ENCODE data around the gene KBTBD13.

The KBTBD13 gene

DNA sequence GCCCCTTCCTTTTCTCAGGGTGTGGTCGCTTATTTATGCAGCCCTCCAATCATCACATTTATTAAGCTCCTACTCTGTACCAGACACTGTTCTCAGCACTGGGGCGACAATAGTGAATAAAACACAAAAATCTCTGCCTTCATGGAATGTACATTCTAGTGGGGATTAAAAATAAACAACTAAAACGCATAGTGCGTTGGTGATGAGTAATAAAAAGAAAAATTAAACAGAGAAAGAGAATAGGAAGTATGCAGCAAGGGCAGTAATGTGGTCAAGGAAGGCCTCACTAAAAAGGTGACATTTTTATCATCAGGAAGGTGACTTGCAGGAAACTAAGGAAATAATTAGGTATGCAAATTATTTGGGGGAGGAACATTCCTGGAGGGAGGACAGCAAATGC is 26.3 kb upstream of the KBTBD13 start:
- intact Hi-C loops (cut with DNase I) = no loop called here
- no peak for DNase-seq

DNA sequence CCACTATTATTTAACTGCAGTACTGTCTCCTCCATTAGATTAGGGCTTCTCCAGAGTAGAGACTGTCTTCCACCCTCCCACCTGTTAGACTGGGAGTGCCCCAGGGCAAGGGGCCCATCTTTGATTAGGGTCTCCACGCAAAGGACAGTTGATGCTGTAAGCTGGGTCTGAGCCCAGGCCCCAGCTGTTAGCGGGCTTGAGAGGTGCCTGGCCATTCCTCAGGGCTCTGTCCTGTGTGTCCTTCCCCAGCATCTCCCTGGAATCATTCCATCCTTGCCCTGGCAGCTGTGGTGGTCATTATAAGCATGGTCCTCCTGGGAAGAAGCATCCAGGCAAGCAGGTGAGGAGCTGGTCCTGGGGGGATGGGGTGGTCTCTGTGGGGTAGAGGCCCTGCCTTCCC is 25.3 kb upstream of the KBTBD13 start:
- peak in 1 of 10 donors; percentile 59 for DNase-seq
- intact Hi-C loops (cut with DNase I) = no loop called here

DNA sequence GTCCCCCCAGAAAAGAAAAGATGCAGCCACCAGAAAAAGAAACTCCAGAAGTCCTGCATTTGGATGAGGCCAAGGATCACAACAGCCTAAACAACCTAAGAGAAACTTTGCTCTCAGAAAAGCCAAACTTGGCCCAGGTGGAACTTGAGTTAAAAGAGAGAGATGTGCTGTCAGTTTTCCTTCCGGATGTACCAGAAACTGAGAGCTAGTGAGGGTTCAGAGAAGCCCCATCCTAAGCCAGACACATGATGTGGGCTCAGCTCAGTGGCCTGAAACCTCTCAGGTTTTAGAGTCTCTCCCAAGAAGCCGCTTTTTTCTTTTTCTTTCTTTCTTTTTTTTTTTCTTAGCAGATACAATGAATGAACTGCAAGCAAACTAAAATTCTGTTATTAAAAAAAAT is 23.6 kb upstream of the KBTBD13 start:
- DNase-seq = no peak
- intact Hi-C loops (cut with DNase I) = no loop called here

DNA sequence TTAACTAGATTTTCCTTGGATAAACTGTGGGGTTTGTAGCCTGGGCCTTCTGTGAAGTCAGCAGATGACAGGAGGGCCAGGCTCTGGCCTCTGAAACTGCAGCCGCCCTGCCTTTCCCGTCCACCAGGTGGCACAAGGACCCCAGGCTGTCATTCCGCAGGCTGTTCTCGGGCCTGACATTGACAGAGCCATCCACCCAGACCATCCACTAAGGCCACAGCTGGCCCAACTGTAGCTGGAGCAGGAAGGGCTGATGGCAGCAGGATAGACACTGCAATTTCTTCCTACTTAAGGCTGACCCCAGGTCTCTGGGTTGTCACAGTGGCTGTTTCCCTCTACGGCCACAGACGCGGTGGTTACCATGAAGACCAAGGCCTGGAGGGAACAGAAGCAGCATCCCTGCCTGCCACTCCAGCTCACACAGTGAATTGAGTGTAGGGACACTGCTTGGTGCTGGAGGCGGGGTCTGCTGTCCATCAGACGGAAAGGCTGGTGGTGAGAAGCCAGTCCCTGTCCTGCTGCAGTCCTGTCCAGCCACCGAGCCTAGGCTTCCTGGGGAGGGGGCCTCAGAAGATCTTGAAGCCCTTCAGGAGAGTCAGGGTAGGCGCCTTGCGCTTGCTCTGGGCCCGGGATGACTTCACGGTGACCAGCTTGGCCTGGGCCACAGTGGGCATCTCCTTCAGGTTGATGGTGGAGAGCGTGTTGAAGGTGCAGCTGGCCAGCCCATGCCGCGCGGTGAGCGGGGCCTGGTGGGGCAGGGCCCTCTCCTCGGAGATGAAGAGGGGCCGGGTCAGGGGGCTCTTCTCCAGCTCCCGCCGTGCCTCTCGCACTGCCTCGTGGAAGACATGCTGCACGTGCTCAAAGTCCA is 22.0 kb upstream of the KBTBD13 start:
- DNase-seq = peak; percentile 54 to 96 (median 79)
- intact Hi-C loops (cut with DNase I) = loop anchor here (1.0 kb wide), 2 partner anchors 24 to 47 kb away; no protein-coding TSS in a partner anchor

DNA sequence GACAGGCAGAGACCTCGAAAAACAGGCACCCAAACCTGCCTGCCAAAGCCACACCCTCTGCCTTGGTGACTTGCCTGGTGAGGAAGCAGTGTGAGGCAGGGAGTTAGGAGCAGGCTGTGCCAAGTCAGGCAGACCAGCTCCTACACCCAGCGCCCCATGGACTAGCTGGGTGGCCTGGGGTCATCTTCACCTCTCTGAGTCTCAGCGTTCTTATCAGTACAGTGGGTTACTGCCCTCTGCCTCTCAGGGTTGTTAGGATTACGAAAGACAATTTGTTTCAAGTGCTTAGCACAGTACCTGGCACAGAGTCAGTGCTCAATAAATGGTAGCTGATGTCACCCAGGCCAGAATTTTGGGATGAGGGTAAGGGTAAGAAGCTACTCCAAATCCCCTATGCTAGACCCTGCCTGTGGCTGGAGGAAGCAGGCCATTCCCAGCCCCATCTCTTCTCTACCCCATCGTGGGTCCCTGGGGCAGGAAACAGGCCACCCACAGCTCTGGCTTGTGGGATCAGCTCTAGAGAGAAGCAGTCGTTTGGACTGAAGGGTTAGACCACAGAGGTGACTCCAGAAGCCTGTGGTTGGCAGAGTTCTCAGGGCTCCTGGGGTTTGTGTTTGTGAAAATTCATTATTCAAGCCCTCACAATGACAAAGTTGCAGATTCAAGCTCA is 21.2 kb upstream of the KBTBD13 start:
- intact Hi-C loops (cut with DNase I) = no loop called here

DNA sequence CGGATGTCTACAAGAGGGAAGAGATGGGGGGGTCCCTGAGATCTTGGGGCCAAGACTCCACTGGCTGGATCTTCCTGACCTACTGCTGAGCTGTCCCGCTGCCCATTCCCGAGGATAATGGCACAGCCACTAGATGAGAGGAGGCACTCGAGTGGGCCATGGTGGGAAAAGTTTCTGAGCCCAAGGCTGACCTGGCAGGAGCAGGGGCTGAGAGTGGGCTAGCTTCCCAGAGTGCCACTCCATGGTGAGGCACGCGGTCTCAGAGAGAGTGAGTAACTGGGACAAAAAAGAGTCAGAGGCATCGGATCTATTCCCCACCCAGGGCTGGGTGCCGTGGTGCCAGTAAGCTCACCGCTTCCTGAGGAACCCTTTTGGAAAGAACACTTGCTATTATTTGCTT is 20.4 kb upstream of the KBTBD13 start:
- intact Hi-C loops (cut with DNase I) = no loop called here
- DNase-seq = peak in 1 of 10 donors; percentile 74

More for the DNA sequence above, 21.2 kb upstream of the KBTBD13 start:
- DNase-seq = peak in 1 of 10 donors; percentile 52

DNA sequence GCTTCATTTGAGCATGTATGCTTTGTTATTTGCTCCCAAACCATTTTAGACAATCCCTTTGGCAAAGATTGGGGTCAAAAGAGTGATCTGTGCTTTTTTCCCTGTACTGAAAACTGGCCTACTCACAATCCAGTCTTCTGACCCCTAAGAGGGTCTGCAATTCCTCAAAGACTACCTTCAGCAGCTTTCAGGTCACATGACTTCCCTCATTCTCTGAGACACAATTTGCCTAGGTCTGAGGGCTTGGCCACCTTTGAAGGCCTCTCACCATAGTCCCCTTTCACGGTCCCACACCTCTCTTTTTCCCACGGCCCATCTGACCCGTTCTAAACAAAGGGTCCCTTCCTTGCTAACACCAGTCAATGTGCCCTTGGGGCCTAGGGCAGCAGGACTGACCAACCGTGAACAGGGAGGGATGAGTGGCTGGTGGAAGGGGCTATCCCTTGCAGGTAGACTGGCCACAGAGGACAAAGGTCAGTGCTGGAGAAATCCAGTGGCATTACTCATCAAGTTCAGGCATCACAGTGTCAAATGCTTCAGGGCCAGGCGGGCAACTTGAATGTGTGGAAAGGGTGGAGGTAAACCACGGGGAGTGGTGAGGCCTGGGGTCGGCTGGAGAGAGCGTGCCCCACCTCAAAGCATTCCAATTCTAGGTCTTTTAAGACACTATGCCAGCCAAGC is 19.5 kb upstream of the KBTBD13 start:
- intact Hi-C loops (cut with DNase I) = no loop called here
- DNase-seq = no peak

DNA sequence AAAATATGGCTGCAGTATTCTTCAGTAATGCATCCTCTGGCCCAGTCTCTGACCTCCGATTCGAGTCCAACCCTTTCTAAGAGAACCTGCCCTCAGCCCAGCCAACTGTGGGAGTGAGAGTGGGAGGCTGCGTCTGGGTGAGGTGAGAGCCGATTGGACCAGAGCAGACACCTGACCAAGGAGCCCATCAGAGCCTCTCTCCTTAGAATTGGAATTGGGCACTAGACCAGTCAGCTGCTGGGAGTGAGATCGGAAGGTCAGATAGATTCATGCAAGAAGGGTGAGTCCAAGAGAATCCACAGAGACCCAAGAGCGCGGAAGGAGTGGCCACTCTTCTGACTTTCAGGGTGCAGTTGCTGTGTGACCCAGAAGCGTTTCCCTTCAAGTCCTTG is 19.0 kb upstream of the KBTBD13 start:
- DNase-seq = peak in 2 of 10 donors; percentile 16 to 75
- intact Hi-C loops (cut with DNase I) = no loop called here

DNA sequence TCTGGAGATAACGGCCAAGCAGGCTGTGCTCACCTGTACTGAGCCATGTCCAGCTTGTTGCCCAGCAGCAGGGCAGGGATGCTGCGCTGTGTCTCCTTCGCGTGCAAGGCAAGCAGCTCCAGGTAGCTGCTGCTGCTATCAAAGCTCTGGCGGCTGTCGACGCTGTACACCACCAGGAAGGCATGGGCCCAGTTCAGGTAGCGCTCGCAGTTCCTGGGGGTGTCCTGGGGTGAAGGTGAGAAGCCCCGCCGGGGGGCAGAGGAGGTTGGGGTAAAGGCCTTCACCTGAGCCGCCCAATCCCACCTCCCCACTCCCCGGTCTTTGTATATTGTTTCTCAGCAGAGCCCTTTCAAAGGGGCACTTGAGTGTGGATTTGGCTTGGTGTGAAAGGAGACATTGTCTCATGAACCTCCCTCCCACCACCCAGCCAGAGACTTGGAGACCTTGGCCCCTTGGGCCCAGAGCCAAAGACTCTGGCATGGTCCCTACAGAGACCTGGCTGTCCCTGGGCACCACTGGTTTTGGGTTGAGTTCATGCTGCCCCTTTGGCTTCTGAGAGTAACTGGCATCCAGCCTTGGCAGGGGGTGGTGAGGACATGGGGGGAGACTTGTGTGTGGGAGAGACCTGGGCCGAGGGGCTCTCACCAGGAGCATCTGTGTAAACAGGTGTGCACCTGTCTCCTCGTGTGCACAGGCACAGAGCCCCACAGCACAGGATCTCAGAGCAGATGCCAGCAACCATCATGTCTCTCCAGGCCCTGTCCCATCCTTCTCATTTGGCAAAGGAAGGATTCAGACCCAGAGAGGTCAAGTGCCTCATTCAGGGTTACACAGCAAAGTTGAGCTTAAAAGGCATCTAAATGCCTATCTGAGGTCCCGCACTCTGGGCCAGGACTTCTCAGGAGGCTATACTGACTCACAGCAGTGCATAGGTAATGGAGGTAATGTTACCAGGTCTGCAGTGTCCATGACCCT is 17.9 kb upstream of the KBTBD13 start:
- peak in 2 of 10 donors; percentile 49 to 87 for DNase-seq
- intact Hi-C loops (cut with DNase I) = no loop called here

DNA sequence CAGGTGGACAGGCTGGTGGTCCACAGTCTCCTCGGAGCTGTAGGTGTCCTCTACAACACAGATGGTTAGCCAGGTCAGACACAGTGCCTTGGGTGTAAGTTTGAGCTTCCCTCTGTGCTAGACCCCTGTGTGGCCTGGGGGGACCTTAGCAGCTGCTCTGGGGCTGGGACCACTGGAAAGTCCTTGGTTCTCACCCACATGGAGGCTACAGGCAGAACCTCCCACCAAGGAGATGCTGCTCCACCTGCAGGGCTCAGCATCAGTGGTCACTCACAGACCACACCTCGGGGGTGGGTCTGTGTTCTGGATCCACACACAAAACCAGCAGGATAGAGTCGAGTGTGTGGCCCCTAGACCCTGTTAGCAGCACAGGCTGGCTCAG is 17.2 kb upstream of the KBTBD13 start:
- DNase-seq = peak in 1 of 10 donors; percentile 45
- intact Hi-C loops (cut with DNase I) = no loop called here

DNA sequence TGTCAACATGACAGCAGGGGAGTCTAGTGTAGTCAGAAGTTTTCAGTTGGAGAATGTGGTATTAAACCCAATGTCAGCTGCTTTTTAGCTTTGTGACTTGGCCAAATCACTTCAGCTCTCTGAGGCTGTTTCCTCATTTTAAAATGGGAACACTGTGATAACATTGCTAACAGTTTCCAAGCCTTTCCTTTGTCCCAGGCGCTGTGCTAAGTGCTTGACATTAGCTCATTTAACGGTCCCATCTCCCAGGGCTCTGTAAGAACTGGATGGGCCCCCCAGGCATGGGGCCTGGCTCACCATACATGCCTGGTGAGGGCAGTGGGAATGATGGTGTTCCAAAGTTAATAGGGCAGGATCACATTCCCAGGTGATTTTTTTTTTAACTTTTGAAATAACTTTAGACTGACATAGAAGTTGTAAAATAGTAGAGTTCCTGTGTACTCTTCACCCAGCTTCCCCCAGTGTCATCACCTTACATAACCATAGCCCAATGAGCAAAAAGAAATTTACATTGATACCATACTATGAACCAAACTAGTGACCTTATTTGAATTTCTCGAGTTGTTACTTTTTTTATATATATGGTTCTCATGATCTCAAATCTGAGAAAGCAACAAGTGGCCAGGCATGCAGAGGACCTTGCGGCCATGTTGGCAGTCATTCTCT is 16.5 kb upstream of the KBTBD13 start:
- intact Hi-C loops (cut with DNase I) = no loop called here
- DNase-seq = no peak

DNA sequence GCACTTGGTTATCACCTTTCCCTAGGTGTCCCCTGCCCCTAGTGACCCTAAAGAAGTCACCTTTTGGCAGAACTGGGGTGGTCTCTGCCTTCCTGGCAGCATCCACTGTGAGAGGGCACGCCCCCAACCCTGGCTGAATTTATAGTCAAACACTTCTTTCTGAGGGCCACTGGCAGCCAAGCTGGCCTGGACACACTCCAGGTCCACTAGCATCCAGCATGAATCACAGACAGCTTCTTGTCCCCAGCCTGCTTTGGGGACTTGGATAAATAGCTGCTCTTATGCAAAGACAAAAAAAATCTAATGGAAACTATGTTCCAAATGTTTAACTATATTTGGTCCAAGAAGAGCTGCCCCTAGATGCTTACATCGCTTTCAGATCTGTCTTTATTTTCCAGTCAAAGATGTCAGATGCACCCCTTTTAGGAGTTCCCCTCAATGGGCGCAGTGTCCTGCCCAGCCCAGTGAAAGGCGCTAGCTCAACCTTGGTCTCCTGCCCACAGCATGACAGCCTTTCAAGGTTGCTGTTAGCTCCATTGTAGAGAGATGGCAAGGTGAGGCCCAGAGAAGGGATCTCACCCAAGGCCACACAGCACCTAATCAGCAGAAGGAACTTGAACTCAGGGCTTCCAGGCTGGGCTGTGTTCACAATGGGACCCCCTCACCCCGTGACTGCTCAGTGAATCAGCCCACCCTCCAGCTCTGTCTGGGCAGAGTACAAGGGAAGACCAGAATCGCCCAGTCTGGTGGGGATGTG is 15.7 kb upstream of the KBTBD13 start:
- intact Hi-C loops (cut with DNase I) = no loop called here
- peak in 9 of 10 donors; percentile 34 to 95 (median 70) for DNase-seq

DNA sequence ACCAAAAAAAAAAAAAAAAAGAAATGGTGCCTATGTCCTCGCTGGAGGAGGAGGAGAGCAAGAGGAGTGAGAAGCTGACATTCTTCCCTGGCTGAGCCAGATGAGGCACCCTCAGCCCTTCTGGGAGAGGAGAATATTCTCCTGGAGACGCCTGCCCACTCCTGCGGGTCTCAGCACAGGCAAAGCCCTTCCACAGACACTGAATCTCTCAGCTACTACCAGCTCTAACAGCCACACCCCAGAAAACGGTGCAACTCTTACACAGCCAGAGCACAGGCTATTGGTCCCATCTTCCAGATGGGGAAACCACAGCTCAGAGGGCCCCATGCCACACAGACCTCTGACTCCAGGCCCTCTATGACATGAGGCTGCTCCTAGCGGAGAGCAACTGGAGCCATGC is 14.5 kb upstream of the KBTBD13 start:
- DNase-seq = no peak
- intact Hi-C loops (cut with DNase I) = no loop called here

DNA sequence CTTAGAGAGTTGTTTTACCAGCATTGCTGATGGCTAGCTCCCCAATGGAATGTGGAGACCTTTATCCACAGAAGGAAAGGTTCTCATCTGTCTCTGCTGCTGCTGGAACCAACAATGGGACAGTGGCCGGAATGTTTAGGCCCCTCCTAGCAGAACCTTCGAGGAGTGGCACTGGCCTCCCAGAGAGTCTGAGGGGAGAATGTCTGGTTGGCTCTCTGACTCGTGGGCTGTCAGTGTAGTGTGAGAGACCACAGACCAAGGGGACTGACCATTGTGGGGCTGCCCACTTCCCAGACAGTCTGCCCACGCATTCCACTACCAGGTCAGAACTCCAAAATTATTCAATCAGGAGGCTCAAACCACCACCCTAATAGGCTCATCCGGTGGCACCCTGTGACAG is 13.8 kb upstream of the KBTBD13 start:
- no peak for DNase-seq
- intact Hi-C loops (cut with DNase I) = no loop called here

DNA sequence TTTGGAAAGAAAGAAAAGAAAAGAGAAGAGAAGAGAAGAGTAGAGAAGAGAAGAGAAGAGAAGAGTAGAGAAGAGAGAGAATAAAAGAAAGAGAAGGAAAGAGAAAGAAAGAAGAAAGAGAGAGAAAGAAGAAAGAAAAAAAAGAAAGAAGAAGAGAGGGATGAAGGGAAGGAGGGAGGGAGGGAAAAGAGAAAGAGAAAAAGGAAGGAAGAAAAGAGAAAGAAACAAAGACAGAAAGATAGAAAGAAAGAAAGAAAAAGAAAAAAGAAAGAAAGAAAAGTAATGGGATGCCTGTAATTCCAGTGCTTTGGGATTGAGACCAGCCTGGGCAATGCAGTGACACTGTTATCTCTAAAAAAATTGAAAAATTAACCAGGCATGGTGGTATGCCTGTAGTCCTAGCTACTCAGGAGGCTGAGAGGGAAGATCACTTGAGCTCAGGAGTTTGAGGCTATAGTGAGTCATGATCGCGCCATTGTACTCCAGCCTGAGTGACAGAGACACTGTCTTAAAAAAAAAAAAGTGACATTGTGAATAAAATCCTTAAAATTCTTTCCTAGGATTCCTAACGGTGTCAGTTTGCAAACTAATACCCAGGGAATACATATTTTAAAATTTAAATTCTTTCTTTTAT is 10.4 kb upstream of the KBTBD13 start:
- intact Hi-C loops (cut with DNase I) = no loop called here
- DNase-seq = no peak

DNA sequence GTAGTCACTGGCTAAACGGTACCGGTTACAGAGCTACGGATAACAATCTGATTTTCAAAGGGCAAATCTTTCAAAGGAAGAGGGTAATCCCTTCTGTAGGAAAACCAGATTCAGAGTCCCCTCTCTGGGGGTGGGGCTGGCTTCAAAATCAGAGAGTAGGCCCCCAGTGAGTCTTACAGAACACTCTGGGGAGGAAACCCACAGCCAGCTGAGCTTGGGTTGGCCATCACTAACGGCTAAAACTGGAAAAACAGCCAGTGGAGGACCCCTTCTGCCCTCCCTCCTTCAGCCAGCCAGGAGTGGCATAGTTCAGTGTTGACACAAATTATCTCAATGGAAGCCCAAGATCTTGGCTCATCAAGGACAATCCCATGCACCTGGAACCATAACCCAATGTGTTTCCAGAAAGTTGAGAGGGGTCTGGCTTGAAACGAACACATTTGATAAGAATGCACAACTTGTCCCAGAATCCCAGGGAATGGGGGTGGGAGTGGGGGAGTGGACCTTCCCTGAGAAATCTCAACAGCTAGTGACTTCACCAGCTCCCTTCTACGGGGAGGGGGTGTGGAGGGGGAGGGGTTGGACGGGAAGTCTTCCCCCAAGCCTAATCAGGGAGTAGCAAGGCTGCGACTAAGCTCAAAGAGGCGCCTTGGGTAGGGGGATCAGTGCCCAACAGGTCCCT is 9.8 kb upstream of the KBTBD13 start:
- DNase-seq = peak in 1 of 10 donors; percentile 43
- intact Hi-C loops (cut with DNase I) = no loop called here

DNA sequence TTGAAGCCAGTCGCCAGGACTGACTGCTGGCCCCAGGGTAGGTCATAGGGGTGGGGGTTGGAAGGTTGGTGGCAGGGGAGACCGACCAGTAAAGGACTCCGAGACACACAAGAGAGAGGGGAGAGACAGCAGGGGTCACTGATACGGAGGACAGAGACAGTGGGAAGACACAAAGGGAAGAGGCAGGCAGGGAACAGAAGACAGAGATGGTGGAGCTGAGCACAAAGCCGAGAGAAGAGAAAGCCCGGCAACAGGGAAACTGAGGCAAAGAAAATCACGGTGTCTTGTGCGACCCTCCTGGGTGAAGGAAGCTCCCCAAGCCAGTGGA is 9.3 kb upstream of the KBTBD13 start:
- no peak for DNase-seq
- intact Hi-C loops (cut with DNase I) = no loop called here

Data from posterior cingulate gyrus (tissue), 11 donors.